LNCaP clone FGC (cell line): ENCODE measurements around the gene U2AF2.

Experiments
- DNase-seq: peaks from one replicate; pipeline ENCODE4 v3.0.0-alpha.2; 2011; ENCODE audit warnings: low read depth
- H3K4me3 ChIP-seq: 2 replicates; pipeline ENCODE4 v1.5.1; 2011; ENCODE audit warnings: mild to moderate bottlenecking, low read depth, low read length, control low read depth
- TF ChIP-seq, protein P1 (sequence below): IDR thresholded peaks from 2 replicates; pipeline ENCODE4 v1.5.1; 2012; ENCODE audit warnings: mild to moderate bottlenecking; ENCODE audit not compliant: control insufficient read depth, insufficient read depth; ENCODE audit errors: extremely low read depth

Gene U2AF2

GRCh38 chr19:55674841-55675660 is 20.2 kb downstream of the U2AF2 start, which contains the start of gene EPN1:
Gene EPN1 (plus strand): TSS chr19:55675226. CDS start chr19:55678628, 3,402 bp downstream.
- TF ChIP-seq, protein P1, sequence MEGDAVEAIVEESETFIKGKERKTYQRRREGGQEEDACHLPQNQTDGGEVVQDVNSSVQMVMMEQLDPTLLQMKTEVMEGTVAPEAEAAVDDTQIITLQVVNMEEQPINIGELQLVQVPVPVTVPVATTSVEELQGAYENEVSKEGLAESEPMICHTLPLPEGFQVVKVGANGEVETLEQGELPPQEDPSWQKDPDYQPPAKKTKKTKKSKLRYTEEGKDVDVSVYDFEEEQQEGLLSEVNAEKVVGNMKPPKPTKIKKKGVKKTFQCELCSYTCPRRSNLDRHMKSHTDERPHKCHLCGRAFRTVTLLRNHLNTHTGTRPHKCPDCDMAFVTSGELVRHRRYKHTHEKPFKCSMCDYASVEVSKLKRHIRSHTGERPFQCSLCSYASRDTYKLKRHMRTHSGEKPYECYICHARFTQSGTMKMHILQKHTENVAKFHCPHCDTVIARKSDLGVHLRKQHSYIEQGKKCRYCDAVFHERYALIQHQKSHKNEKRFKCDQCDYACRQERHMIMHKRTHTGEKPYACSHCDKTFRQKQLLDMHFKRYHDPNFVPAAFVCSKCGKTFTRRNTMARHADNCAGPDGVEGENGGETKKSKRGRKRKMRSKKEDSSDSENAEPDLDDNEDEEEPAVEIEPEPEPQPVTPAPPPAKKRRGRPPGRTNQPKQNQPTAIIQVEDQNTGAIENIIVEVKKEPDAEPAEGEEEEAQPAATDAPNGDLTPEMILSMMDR: no peak
- peak within 1 kb of the TSS; percentile 77 for H3K4me3 ChIP-seq
- peak; percentile 89 for DNase-seq

GRCh38 chr19:55675661-55676354 is 21.0 kb downstream of the U2AF2 start:
- no peak for DNase-seq
- TF ChIP-seq, protein P1: no peak

GRCh38 chr19:55676383-55676782 is 21.5 kb downstream of the U2AF2 start:
- peak overlapping the region; percentile 77 for H3K4me3 ChIP-seq
- DNase-seq: peak; percentile 93
- TF ChIP-seq, protein P1: peak; percentile 55

More at GRCh38 chr19:55675661-55676354, 21.0 kb downstream of the U2AF2 start:
- peak overlapping the region; percentile 77 for H3K4me3 ChIP-seq

GRCh38 chr19:55676889-55677505 is 22.2 kb downstream of the U2AF2 start:
- TF ChIP-seq, protein P1: no peak
- peak overlapping the region; percentile 77 for H3K4me3 ChIP-seq
- DNase-seq: no peak

DNA sequence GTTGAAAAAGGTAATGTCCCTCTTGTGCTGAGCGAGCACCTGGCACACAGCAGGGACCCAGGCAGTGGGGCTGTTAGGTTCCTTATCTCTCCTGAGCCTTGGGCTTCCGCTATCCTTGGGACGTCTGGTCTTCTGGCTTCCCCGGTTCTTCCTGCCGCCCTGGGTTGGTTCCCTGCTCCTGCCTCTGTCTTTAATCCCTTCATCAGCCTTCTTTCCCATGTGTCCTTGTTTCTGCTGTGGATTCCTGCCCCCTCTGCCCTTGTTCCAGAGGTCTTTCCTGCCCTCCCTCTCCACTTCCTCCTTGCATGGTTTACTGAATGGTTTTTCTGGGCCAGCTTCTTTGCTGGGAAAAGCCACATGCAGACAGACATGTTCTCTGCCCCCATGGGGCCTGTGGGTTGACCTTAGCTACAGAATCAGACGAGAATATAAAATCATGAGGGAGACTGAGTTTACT is 22.8 kb downstream of the U2AF2 start:
- TF ChIP-seq, protein P1: no peak
- DNase-seq: no peak
- peak overlapping the region; percentile 77 for H3K4me3 ChIP-seq

- TF ChIP-seq, protein P1: no peak
- H3K4me3 ChIP-seq: peak overlapping the region; percentile 77; the same call in 1 of the 2 replicates
- no peak for DNase-seq
Observed at GRCh38 chr19:55678121-55678671, 23.4 kb downstream of the U2AF2 start.
